HCT116 (cell line): ENCODE measurements around the gene FAIM. TPM values are rescaled to one million over a fixed set of nuclear protein-coding genes. Genes with fewer than 3 reads are reported as not detected.

Experiments
- ATAC-seq: fragments of 200-7000 bp; cut with Tn5 transposase; 2 replicates; pipeline ENCODE4 v1.9.1; 2020; ENCODE audit warnings: mild to moderate bottlenecking, moderate library complexity
- BruUV-seq: library from RNA; stranded (reverse); fragments of 400-500 nt; replicated peaks from 2 replicates; lab custom pipeline; 2021; lab: Mats Ljungman, UMichigan
- CTCF ChIA-PET: fragments of 300-600 bp; sonication (Branson Sonifier 250); formaldehyde crosslinking; loops from one replicate; lab custom pipeline; 2021; ENCODE audit warnings: antibody characterized with exemption; lab: Charles Lee
- POLR2A ChIA-PET: fragments of 300-600, 350-600 bp; sonication (Branson Sonifier 250); formaldehyde crosslinking; loops from one replicate; lab custom pipeline; 2021; ENCODE audit warnings: antibody characterized with exemption; lab: Charles Lee
- RAD21 ChIA-PET, 2 experiments: fragments of 300-600 bp; sonication (Branson Sonifier 250); formaldehyde crosslinking; loops; one replicate each; lab custom pipeline; 2023; ENCODE audit warnings: low total read pairs in 2 of 2; ENCODE audit not compliant: uncharacterized antibody in 2 of 2, unreplicated experiment in 2 of 2, low non-redundant PET in 1 of 2; lab: Charles Lee
- DNase-seq: peaks from one replicate; pipeline ENCODE4 v3.0.0-alpha.2; 2010; ENCODE audit warnings: low read depth, low spot score
- H2AFZ ChIP-seq: fragments of 200-600 bp; shearing (Covaris generic), sonication (generic); 2 replicates; pipeline ENCODE4 v1.6.1; 2017; ENCODE audit warnings: low read depth, mixed run types, mixed read lengths, antibody characterized with exemption, low read length; ENCODE audit not compliant: poor library complexity, severe bottlenecking
- H3K27ac ChIP-seq: 2 replicates; pipeline ENCODE4 v1.5.1; 2012; ENCODE audit warnings: low read depth, low read length
- H3K27me3 ChIP-seq: fragments of 200-600 bp; sonication (generic); 2 replicates; pipeline ENCODE4 v1.6.1; 2016; ENCODE audit warnings: mixed run types, low read length, mixed read lengths; ENCODE audit not compliant: insufficient read depth
- H3K36me3 ChIP-seq, 2 experiments: fragments of 200-500 bp in 1 of 2; fragments of 200-600 bp in 1 of 2; sonication (Bioruptor generic) in 1 of 2; sonication (generic) in 1 of 2; 2 replicates each; pipeline versions ENCODE4 v1.5.1 to v1.6.1; 2014 to 2016; ENCODE audit warnings: low read length in 2 of 2, inconsistent platforms in 1 of 2, mixed read lengths in 1 of 2, mixed run types in 1 of 2; ENCODE audit not compliant: insufficient read depth in 2 of 2, control insufficient read depth in 1 of 2
- H3K4me1 ChIP-seq, 2 experiments: fragments of 200-600 bp in 1 of 2; sonication (generic) in 1 of 2; 2 replicates each; pipeline versions ENCODE4 v1.5.1 to v1.6.1; 2012 to 2017; ENCODE audit warnings: low read length in 2 of 2, inconsistent platforms in 1 of 2, mild to moderate bottlenecking in 1 of 2, mixed read lengths in 1 of 2, mixed run types in 1 of 2, moderate library complexity in 1 of 2; ENCODE audit not compliant: insufficient read depth in 2 of 2, control insufficient read depth in 1 of 2
- H3K4me2 ChIP-seq: fragments of 200-600 bp; sonication (generic); 2 replicates; pipeline ENCODE4 v1.6.1; 2017; ENCODE audit warnings: mixed run types, low read length, mixed read lengths
- H3K4me3 ChIP-seq, 2 experiments: fragments of 200-600 bp in 1 of 2; sonication (generic) in 1 of 2; replicated peaks in 1 of 2; 2 replicates each; pipeline ENCODE4 v1.5.1; 2011 to 2016; ENCODE audit warnings: low read length in 2 of 2, control low read depth in 1 of 2, low read depth in 1 of 2, mild to moderate bottlenecking in 1 of 2, mixed read lengths in 1 of 2, mixed run types in 1 of 2
- H3K79me2 ChIP-seq: fragments of 200-600 bp; sonication (generic); 2 replicates; pipeline ENCODE4 v1.6.1; 2017; ENCODE audit warnings: mild to moderate bottlenecking, mixed run types, low read length, moderate library complexity, mixed read lengths; ENCODE audit not compliant: insufficient read depth
- H3K9ac ChIP-seq: fragments of 200-600 bp; sonication (generic); 2 replicates; pipeline ENCODE4 v1.6.1; 2016; ENCODE audit warnings: low read length, mixed read lengths
- H3K9me2 ChIP-seq: fragments of 200-600 bp; sonication (generic), shearing (Covaris generic); 2 replicates; pipeline ENCODE4 v1.6.1; 2017; ENCODE audit warnings: mixed run types, mild to moderate bottlenecking, moderate library complexity; ENCODE audit not compliant: insufficient read depth
- H3K9me3 ChIP-seq, 2 experiments: fragments of 200-500 bp in 1 of 2; fragments of 200-600 bp in 1 of 2; sonication (Bioruptor generic) in 1 of 2; sonication (generic) in 1 of 2; 2 replicates each; pipeline ENCODE4 v1.6.1; 2014 to 2017; ENCODE audit warnings: low read length in 2 of 2, mixed read lengths in 2 of 2, inconsistent platforms in 1 of 2, low read depth in 1 of 2, mild to moderate bottlenecking in 1 of 2, mixed run types in 1 of 2, moderate library complexity in 1 of 2; ENCODE audit not compliant: control insufficient read depth in 1 of 2, insufficient read depth in 1 of 2
- H4K20me1 ChIP-seq: fragments of 200-600 bp; sonication (generic), shearing (Covaris generic); 2 replicates; pipeline ENCODE4 v1.6.1; 2017; ENCODE audit warnings: mixed run types, mild to moderate bottlenecking, moderate library complexity; ENCODE audit not compliant: insufficient read depth
- CBX3 ChIP-seq: IDR thresholded peaks from 2 replicates; pipeline ENCODE4 v1.6.1; 2012; ENCODE audit warnings: low read depth
- CEBPB ChIP-seq: IDR thresholded peaks from 2 replicates; pipeline ENCODE4 v1.6.1; 2012; ENCODE audit warnings: low read depth
- EGR1 ChIP-seq: IDR thresholded peaks from 2 replicates; pipeline ENCODE4 v1.6.1; 2012; ENCODE audit warnings: low read depth
- EZH2 ChIP-seq: fragments of 200-600 bp; sonication (generic); IDR thresholded peaks from 2 replicates; pipeline ENCODE4 v1.6.1; 2017; ENCODE audit warnings: antibody characterized with exemption, mixed run types
- EZH2phosphoT487 ChIP-seq: fragments of 200-600 bp; IDR thresholded peaks from 2 replicates; pipeline ENCODE4 v1.6.1; 2018; ENCODE audit warnings: antibody characterized with exemption, borderline replicate concordance
- FOSL1 ChIP-seq: IDR thresholded peaks from 2 replicates; pipeline ENCODE4 v1.6.1; 2012; ENCODE audit warnings: low read depth
- JUND ChIP-seq: IDR thresholded peaks from 2 replicates; pipeline ENCODE4 v1.6.1; 2012
- RAD21 ChIP-seq: IDR thresholded peaks from 2 replicates; pipeline ENCODE4 v1.6.1; 2012; ENCODE audit warnings: low read depth, mild to moderate bottlenecking
- SRF ChIP-seq: IDR thresholded peaks from 2 replicates; pipeline ENCODE4 v1.6.1; 2012; ENCODE audit warnings: low read depth
- TCF7L2 ChIP-seq: IDR thresholded peaks from 2 replicates; pipeline ENCODE4 v1.7.0; 2011; ENCODE audit warnings: borderline replicate concordance, inconsistent platforms; ENCODE audit not compliant: insufficient read depth, insufficient read length; ENCODE audit errors: extremely low read depth
- YY1 ChIP-seq: IDR thresholded peaks from 2 replicates; pipeline ENCODE4 v1.6.1; 2011; ENCODE audit warnings: low read length, low read depth, moderate library complexity, mild to moderate bottlenecking; ENCODE audit not compliant: insufficient replicate concordance; ENCODE audit errors: extremely low read depth
- ZFX ChIP-seq: fragments of 450-650 bp; IDR thresholded peaks from 2 replicates; pipeline ENCODE4 v1.6.1; 2017
- ZNF274 ChIP-seq: fragments of 200-500 bp; sonication (Bioruptor generic); IDR thresholded peaks from 2 replicates; pipeline ENCODE4 v1.6.1; 2014; ENCODE audit warnings: mild to moderate bottlenecking, low read depth, low read length, inconsistent platforms
- intact Hi-C: fragments of 100-400 bp; cut with micrococcal nuclease; formaldehyde crosslinking; loops from 2 replicates; pipeline ENCODE4 v1.10.0; 2022
- total RNA-seq: library from RNA; stranded (reverse); gene quantifications from one replicate; pipeline ENCODE4 v1.2.1, GENCODE V29; 2021; ENCODE audit not compliant: unreplicated experiment
- TF ChIP-seq, protein P1 (sequence below), 3 experiments: fragments of 200-600 bp in 1 of 3; sonication (generic) in 1 of 3; IDR thresholded peaks in 2 of 3; conservative IDR thresholded peaks in 1 of 3; 2 replicates each; pipeline ENCODE4 v1.5.1; 2012 to 2017; ENCODE audit warnings: low read depth in 2 of 3, low read length in 2 of 3, antibody characterized with exemption in 1 of 3, borderline replicate concordance in 1 of 3, control low read depth in 1 of 3, mild to moderate bottlenecking in 1 of 3, mixed read lengths in 1 of 3, mixed run types in 1 of 3, moderate library complexity in 1 of 3; ENCODE audit not compliant: insufficient read depth in 1 of 3
- TF ChIP-seq, protein P2 (sequence below): IDR thresholded peaks from 2 replicates; pipeline ENCODE4 v1.6.1; 2011; ENCODE audit warnings: mild to moderate bottlenecking, low read length, moderate library complexity; ENCODE audit not compliant: insufficient replicate concordance; ENCODE audit errors: extremely low read depth
- TF ChIP-seq, protein P3 (sequence below): IDR thresholded peaks from 2 replicates; pipeline ENCODE4 v1.6.1; 2012

FAIM gene
- total RNA-seq, 1 experiment from 2014 or later: 12.2 TPM

DNA sequence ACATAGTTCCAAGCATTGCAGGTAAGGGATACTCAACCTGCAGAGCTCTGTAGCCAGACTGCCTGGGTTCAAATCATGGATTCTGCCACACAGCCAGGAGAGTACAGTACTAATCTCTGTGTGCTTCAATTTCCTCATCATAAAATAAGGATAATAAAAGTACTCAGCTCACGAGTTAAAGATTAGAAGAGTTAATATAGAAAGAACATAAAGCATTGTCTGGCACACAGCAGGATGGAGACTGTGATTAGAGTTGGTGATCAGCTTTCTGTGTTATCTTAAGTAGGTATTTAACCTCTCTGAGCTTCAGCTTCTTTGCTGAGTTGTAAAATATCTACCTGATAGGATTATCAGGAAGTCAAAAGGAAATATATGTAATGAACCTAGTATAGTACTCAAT lies 17.2 kb upstream of the FAIM start:
- Histone ChIP-seq H3K9me2 (no peaks in the 10 kb centered on the region), H3K4me2 (no peak overlapping the region), H4K20me1 (no peaks in the 10 kb centered on the region), H3K27ac (no peak overlapping the region), H3K9ac (no peak overlapping the region), H3K27me3 (no peaks in the 10 kb centered on the region), H3K9me3 (no peaks in the 10 kb centered on the region), H3K4me3 (no peak overlapping the region), H2AFZ (no peak overlapping the region), H3K79me2 (peaks cover 40% of the 10 kb centered on the region), H3K36me3 (peaks cover 0 to 2% of the 10 kb centered on the region in 2 experiments; a peak in 1 of 4 replicates), H3K4me1 (peaks cover 5 to 13% of the 10 kb centered on the region in 2 experiments)
- POLR2A ChIA-PET: no interaction called here
- intact Hi-C loops: loop anchor here (5.0 to 10.0 kb wide), 3 partner anchors 174 to 753 kb away; partner anchors contain the start of gene MRPS22
- CTCF ChIA-PET: interaction anchor here (1.6 kb wide), 1 partner anchor 324 kb away, joined by 5 read pairs; no protein-coding TSS in a partner anchor
- TF ChIP-seq JUND (no peak), YY1 (no peak), RAD21 (no peak), EZH2 (no peak), TCF7L2 (no peak), SRF (no peak), ZFX (no peak), EZH2phosphoT487 (no peak), CEBPB (no peak), FOSL1 (no peak), CBX3 (no peak), EGR1 (no peak), ZNF274 (no peak)
- TF ChIP-seq, protein P1, sequence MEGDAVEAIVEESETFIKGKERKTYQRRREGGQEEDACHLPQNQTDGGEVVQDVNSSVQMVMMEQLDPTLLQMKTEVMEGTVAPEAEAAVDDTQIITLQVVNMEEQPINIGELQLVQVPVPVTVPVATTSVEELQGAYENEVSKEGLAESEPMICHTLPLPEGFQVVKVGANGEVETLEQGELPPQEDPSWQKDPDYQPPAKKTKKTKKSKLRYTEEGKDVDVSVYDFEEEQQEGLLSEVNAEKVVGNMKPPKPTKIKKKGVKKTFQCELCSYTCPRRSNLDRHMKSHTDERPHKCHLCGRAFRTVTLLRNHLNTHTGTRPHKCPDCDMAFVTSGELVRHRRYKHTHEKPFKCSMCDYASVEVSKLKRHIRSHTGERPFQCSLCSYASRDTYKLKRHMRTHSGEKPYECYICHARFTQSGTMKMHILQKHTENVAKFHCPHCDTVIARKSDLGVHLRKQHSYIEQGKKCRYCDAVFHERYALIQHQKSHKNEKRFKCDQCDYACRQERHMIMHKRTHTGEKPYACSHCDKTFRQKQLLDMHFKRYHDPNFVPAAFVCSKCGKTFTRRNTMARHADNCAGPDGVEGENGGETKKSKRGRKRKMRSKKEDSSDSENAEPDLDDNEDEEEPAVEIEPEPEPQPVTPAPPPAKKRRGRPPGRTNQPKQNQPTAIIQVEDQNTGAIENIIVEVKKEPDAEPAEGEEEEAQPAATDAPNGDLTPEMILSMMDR (IDR thresholded peaks at IDR 0.05 in 2 of 3, conservative IDR thresholded peaks at IDR 0.05 in 1 of 3; ENCODE audit: borderline replicate concordance in 1 of 3, insufficient read depth in 1 of 3, low read depth in 2 of 3, low read length in 2 of 3): no peak
- TF ChIP-seq, protein P2, sequence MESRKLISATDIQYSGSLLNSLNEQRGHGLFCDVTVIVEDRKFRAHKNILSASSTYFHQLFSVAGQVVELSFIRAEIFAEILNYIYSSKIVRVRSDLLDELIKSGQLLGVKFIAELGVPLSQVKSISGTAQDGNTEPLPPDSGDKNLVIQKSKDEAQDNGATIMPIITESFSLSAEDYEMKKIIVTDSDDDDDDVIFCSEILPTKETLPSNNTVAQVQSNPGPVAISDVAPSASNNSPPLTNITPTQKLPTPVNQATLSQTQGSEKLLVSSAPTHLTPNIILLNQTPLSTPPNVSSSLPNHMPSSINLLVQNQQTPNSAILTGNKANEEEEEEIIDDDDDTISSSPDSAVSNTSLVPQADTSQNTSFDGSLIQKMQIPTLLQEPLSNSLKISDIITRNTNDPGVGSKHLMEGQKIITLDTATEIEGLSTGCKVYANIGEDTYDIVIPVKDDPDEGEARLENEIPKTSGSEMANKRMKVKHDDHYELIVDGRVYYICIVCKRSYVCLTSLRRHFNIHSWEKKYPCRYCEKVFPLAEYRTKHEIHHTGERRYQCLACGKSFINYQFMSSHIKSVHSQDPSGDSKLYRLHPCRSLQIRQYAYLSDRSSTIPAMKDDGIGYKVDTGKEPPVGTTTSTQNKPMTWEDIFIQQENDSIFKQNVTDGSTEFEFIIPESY: no peak
- TF ChIP-seq, protein P3, sequence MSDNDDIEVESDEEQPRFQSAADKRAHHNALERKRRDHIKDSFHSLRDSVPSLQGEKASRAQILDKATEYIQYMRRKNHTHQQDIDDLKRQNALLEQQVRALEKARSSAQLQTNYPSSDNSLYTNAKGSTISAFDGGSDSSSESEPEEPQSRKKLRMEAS: no peak
- DNase-seq (no peak), ATAC-seq (no peak)
- BruUV-seq: no TSS peak
- RAD21 ChIA-PET: no interaction called here
